Subcutaneous abdominal adipose tissue (tissue), 5 donors: ENCODE results near the gene COLEC12.

Experiments
- H3K27ac ChIP-seq: one replicate; pipeline ENCODE4 v1.7.0; 2013; ENCODE audit warnings: low read depth, mild to moderate bottlenecking, inconsistent platforms, low read length, moderate library complexity
- H3K27me3 ChIP-seq, 5 donors: one replicate each; pipeline ENCODE4 v1.7.0; 2013; ENCODE audit warnings: low read length in 5 of 5, inconsistent platforms in 1 of 5; ENCODE audit not compliant: control insufficient read depth in 5 of 5, insufficient read depth in 4 of 5
- H3K36me3 ChIP-seq, 5 donors: one replicate each; pipeline ENCODE4 v1.7.0; 2013; ENCODE audit warnings: low read length in 5 of 5; ENCODE audit not compliant: control insufficient read depth in 5 of 5, insufficient read depth in 5 of 5
- H3K4me1 ChIP-seq, 5 donors: one replicate each; pipeline ENCODE4 v1.7.0; 2013; ENCODE audit warnings: low read length in 5 of 5, mild to moderate bottlenecking in 3 of 5, moderate library complexity in 1 of 5; ENCODE audit not compliant: control insufficient read depth in 5 of 5, insufficient read depth in 5 of 5
- H3K4me3 ChIP-seq, 5 donors: one replicate each; pipeline ENCODE4 v1.7.0; 2013; ENCODE audit warnings: low read length in 5 of 5, low read depth in 1 of 5
- H3K9ac ChIP-seq, 5 donors: one replicate each; pipeline ENCODE4 v1.7.0; 2013; ENCODE audit warnings: low read length in 5 of 5, mild to moderate bottlenecking in 4 of 5, moderate library complexity in 3 of 5
- H3K9me3 ChIP-seq, 5 donors: one replicate each; pipeline ENCODE4 v1.7.0; 2013; ENCODE audit warnings: low read length in 5 of 5; ENCODE audit not compliant: control insufficient read depth in 5 of 5
- donor health status: healthy.
- donor health status: healthy.
- donor health status: healthy.
- donor health status: healthy.
- donor health status: healthy.

COLEC12 gene

DNA sequence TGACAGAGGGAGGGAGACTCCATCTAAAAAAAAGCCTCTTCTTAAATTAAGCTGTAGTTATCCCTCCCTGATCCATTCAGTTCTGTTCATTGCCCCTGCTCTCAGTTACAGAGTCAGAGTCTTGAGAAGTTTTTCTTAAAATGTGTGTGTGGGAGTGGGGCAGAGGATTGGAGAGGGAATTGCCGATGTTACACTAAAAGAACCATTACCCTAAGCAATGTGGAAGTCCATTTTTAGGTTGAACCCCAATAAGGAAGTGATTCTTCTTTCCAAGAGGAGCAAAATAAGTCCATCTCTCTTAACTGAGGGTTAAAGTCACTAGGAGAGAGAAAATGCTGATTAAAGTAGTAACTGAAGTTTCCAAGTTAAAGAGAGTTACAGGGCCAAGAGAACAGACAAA is 211.5 kb downstream of the COLEC12 start:
- Histone ChIP-seq H3K9ac (no peak overlapping the region), H3K4me3 (no peak overlapping the region)

DNA sequence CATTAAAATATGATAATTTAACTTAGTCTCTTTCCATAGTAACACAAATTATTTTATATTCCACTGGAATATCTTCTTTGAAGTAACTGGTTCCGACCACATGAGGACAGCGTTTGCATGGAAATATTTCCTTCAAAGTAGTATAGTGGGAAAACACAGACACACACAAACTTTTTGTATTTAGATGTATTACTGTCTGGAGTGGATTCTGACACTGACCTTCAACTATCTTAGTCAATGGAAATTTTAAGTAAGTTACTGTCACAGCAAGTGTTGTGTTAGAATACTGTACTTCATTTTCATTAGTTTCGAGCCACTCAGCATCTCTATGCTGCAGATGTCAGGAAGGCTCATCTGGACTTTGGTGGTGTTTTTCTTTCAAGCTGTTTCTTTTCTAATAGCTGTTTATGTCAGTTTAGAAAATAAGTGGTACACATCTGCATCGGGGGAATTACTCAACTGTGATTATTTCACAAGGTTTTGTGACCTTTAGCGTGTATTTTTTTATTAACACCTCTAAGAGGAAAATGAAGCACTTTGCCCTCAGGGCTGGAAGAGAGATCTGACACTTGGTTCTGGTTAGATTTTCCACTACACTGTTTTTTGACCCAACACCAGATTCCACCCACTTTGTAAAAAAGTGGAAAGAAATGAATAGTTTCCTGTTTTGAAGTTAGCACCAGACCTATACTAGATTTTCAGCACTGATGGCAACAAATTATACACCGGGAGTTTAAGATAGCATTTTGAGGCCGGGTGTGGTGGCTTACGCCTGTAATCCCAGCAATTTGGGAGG is 213.8 kb downstream of the COLEC12 start:
- Histone ChIP-seq H3K4me3 (no peak overlapping the region), H3K4me1 (no peaks in the 10 kb centered on the region), H3K9ac (no peak overlapping the region), H3K27ac (no peak overlapping the region), H3K36me3 (no peaks in the 10 kb centered on the region), H3K9me3 (no peaks in the 10 kb centered on the region), H3K27me3 (no peaks in the 10 kb centered on the region)

More for the DNA sequence above, 211.5 kb downstream of the COLEC12 start:
- H3K9me3 ChIP-seq = no peaks in the 10 kb centered on the region
- H3K27ac ChIP-seq = no peak overlapping the region
- H3K4me1 ChIP-seq = no peaks in the 10 kb centered on the region
- H3K36me3 ChIP-seq = no peaks in the 10 kb centered on the region
- no peaks in the 10 kb centered on the region for H3K27me3 ChIP-seq

DNA sequence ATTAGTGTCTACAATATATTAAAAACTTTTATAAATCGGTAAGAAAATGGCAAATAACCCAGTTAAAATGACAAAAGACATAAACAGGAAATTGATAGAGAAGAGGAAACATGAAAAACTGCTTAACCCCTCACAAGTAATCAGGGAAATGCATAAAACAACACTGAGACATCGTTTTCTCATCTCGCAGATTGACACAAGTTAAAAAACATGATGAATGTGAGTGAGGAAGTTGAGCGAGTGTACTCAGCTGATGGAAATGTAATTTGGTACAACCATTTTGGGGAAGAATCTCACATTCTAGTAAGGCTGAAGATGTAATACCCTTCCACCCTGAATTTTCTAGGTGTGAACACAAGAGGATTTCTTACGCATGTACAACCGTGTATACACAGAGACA is 214.7 kb downstream of the COLEC12 start:
- Histone ChIP-seq H3K36me3 (no peaks in the 10 kb centered on the region), H3K4me1 (no peaks in the 10 kb centered on the region), H3K9me3 (no peaks in the 10 kb centered on the region), H3K27ac (no peak overlapping the region), H3K27me3 (no peaks in the 10 kb centered on the region), H3K9ac (no peak overlapping the region), H3K4me3 (no peak overlapping the region)

DNA sequence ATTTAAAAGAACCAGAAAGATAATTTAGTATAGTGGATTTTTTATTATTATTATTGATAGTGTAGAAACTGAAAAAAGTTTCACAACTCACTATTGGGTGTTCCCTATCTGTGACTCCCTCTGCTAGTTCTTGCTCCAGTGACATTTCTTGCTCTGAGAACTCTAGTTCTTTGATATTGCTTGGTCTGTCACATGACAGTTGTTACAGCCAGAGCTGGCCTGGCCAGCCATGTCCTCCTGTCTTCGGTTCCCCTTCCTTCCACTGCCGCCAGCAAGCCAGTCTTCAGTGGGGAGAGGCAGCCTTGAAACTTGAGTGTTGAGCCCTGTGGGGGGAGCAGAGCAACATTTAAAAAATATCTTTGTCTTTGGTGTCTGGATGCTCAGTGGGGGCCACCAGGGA is 225.0 kb downstream of the COLEC12 start:
- Histone ChIP-seq H3K4me3 (no peak overlapping the region), H3K9ac (no peak overlapping the region), H3K27ac (no peak overlapping the region), H3K36me3 (no peaks in the 10 kb centered on the region), H3K27me3 (no peaks in the 10 kb centered on the region), H3K9me3 (no peaks in the 10 kb centered on the region), H3K4me1 (no peaks in the 10 kb centered on the region)

DNA sequence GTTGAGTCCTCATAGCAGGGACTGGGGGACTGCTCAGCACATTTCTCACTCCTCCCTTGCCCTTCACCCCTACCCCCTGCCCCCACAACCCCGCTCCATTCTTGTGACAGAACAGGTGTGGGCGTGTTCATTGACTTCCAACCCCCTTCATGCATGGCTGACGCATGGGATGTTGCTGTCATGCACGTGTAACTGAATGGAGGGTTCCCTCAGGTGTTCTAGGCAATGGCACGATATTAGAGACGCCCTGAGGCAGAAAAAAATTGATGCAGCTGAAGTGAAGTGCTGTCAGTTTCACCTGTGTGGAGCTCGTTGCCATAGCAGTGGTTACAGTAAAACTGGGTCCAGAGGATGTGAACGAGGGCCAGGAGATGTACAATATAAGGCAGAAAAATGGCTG is 226.2 kb downstream of the COLEC12 start:
- H3K4me1 ChIP-seq = peaks cover 0 to 1% (median 0%) of the 10 kb centered on the region in 5 donors
- H3K27ac ChIP-seq = no peak overlapping the region
- H3K4me3 ChIP-seq = no peak overlapping the region
- no peaks in the 10 kb centered on the region for H3K36me3 ChIP-seq
- H3K9me3 ChIP-seq = no peaks in the 10 kb centered on the region
- H3K9ac ChIP-seq = no peak overlapping the region
- H3K27me3 ChIP-seq = no peaks in the 10 kb centered on the region

DNA sequence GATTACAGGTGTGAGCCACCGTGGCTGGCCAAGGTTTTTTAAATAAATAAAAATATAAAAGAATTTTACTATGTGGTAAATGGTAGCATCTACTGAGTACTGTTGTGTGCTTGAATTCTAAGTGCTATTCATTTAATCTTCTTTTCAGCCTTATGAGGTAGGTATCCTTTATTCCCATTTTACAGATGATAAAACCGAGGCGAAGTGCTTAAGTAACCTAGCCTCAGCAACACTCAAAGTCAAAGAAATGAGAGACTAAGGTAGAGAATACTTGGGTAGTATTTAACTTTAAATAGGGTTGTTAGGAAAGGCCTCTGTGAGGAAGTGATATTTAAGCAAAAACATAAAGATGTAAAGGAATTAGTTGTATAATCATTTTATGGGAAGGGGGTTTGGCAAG is 227.0 kb downstream of the COLEC12 start:
- Histone ChIP-seq H3K4me1 (peaks cover 0 to 9% (median 5%) of the 10 kb centered on the region in 5 donors), H3K4me3 (no peak overlapping the region), H3K9me3 (no peaks in the 10 kb centered on the region), H3K9ac (no peak overlapping the region), H3K27ac (no peak overlapping the region), H3K36me3 (no peaks in the 10 kb centered on the region), H3K27me3 (no peaks in the 10 kb centered on the region)

DNA sequence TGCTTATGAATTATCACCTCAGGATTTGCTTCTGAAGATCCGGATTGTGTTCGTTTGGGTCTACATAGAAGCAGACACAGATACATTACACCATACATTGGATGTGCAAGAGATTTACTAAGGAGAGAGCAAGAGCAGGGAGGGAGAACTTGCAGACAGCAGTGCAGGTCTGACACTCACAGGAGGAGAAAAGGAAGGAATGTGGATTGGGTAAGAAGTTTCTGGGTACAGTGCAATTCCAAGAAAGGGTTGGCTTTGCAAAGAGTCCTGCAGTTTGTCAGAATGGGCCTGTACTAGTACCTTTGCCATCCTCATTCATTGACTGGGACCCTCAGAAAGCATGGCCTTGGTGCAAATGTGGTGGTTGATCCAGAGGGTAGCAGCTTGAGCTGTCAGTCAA is 227.9 kb downstream of the COLEC12 start:
- no peak overlapping the region for H3K4me3 ChIP-seq
- H3K9me3 ChIP-seq = no peaks in the 10 kb centered on the region
- H3K27ac ChIP-seq = no peak overlapping the region
- peaks cover 0 to 12% (median 7%) of the 10 kb centered on the region in 5 donors for H3K4me1 ChIP-seq
- no peaks in the 10 kb centered on the region for H3K36me3 ChIP-seq
- H3K27me3 ChIP-seq = no peaks in the 10 kb centered on the region
- no peak overlapping the region for H3K9ac ChIP-seq

DNA sequence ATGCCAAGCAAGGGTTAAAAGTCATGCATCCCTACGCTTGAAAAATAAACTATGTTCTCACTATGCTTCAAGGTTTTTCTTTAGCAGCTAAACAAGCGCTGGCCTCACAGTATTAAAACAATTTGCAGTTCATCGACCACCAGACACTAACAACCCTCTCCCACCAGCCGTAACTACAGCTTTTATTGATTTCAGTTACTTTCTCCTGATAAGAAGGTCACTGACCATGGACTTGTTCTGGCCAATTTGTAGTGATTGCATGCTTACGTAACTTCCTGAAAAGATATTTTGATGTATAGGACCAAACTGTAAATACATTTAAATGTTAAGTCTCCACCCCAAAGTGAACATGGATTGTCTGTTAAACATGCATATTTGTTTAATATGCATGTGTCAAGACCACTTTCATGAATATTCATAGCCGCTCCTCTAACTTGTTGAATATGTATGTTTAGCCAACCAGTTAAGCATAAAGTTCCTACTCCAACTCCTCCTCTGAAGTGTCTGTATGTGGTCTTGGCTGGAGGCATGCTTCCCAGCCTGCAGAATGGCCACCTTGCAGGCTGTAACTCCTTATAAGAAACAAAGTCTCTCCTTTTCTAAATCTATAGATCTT is 230.9 kb downstream of the COLEC12 start:
- Histone ChIP-seq H3K4me3 (no peak overlapping the region), H3K9me3 (no peaks in the 10 kb centered on the region), H3K4me1 (peaks cover 4 to 20% (median 16%) of the 10 kb centered on the region in 5 donors), H3K27me3 (no peaks in the 10 kb centered on the region), H3K36me3 (peaks cover 0 to 5% (median 3%) of the 10 kb centered on the region in 5 donors), H3K9ac (no peak overlapping the region), H3K27ac (no peak overlapping the region)

DNA sequence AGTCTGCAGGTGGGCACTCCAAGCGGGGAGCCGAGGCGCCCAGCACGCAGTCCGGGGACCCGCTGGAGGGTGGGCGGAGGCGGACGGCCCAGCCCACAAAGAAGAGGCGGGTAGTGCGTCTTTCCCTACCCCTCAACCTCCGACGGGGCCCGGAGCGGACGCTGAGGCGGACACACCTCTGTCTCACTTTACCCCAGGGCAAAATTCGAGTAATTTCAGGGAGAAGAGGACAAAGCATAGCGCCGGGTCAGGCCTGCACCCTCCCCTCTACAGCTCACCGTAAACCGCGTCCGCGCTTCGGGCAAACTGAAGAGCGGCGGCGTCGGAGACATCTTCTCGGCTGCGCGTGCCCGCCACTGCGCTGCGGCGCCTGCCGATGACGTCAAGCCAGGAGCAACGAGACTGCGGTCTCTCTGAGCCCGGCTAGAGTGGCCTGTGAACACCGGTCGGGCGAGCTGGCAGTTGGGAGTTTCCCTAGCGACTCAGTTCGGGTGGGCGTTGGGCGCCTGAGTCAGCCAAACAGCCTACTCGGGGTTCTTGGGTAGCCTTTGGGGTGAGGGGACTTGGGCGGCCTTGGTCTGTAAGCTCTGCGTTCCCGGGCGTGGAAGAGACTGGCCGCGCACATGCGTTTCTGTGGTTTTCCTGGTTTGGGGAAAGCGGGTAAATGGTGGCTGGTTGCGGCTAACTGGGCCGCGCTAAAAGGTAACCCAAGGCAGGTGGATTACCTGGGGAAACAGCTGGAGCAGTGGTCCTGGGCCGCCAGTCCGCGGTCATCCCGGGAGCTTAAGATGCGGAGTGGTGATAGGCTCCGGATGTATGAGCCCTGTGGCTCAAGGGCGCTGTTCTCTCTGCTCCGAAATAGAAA is 232.6 kb downstream of the COLEC12 start, which contains the start of gene THOC1:
TSS of gene THOC1 (minus strand) at position 360 of the 865 bp plus-strand sequence. CDS start at position 332, 28 bp downstream.
- H3K27me3 ChIP-seq = no peaks in the 10 kb centered on the region
- no peaks in the 10 kb centered on the region for H3K9me3 ChIP-seq
- peak within 1 kb of the TSS; percentile 94 to 99 (median 96) for H3K4me3 ChIP-seq

More for the DNA sequence above, 232.6 kb downstream of the COLEC12 start, which contains the start of gene THOC1:
- peak within 1 kb of the TSS; percentile 97 for H3K27ac ChIP-seq
- peaks cover 4 to 20% (median 16%) of the 10 kb centered on the region in 5 donors for H3K4me1 ChIP-seq
- peaks cover 12 to 18% (median 15%) of the 10 kb centered on the region in 5 donors for H3K36me3 ChIP-seq
- H3K9ac ChIP-seq = peak within 1 kb of the TSS; percentile 92 to 99 (median 98)
